Activated naive CD4-positive, alpha-beta T cell treated with anti-CD3 and anti-CD28 coated beads for 36 hours (primary cell): Measurements from ENCODE around the gene NEUROG1. TPM values are rescaled to one million over a fixed set of nuclear protein-coding genes. Genes with fewer than 3 reads are reported as not detected.
"Not testable (repeated sequence)": the region's sequence is repeated elsewhere in the genome, so short reads cannot be mapped to it uniquely, and the experiment has no call there.

Experiments
- CTCF ChIA-PET: fragments of 350-600 bp; sonication (Branson Sonifier 250); formaldehyde crosslinking; loops from one replicate; lab custom pipeline; 2021; ENCODE audit warnings: antibody characterized with exemption; lab: Charles Lee
- DNase-seq: peaks from one replicate; pipeline ENCODE4 v3.0.0-alpha.2; 2020
- H3K27ac Mint-ChIP-seq: one replicate; pipeline ENCODE4 v1.8.0; 2021; ENCODE audit warnings: mild to moderate bottlenecking, mixed read lengths
- H3K27me3 Mint-ChIP-seq: one replicate; pipeline ENCODE4 v1.8.0; 2021; ENCODE audit warnings: low read depth, mixed read lengths
- H3K36me3 Mint-ChIP-seq: one replicate; pipeline ENCODE4 v1.8.0; 2021; ENCODE audit warnings: low read depth, mixed read lengths
- H3K4me1 Mint-ChIP-seq: one replicate; pipeline ENCODE4 v1.8.0; 2021; ENCODE audit warnings: low read depth, mixed read lengths
- H3K4me3 Mint-ChIP-seq: one replicate; pipeline ENCODE4 v1.8.0; 2021; ENCODE audit warnings: mild to moderate bottlenecking, moderate library complexity, mixed read lengths
- H3K9me3 Mint-ChIP-seq: one replicate; pipeline ENCODE4 v1.8.0; 2021; ENCODE audit warnings: mixed read lengths
- intact Hi-C: fragments of 100-400 bp; cut with micrococcal nuclease; formaldehyde crosslinking; loops from one replicate; pipeline ENCODE4 v1.15.1; 2023
- total RNA-seq, 2 experiments: library from RNA; stranded (reverse); gene quantifications; one replicate each; pipeline ENCODE4 v1.2.3, GENCODE V29; 2021

The NEUROG1 gene
- total RNA-seq, 2 experiments from 2014 or later: not detected

GRCh38 chr5:135529576-135529975 lies 6.2 kb downstream of the NEUROG1 start:
- CTCF ChIA-PET: interaction anchor here (0.6 to 1.2 kb wide), 3 partner anchors 21 to 64 kb away, joined by 3 to 6 read pairs (median 3); no protein-coding TSS in a partner anchor
- intact Hi-C loops, DNase-seq, H3K4me3 Mint-ChIP-seq, H3K36me3 Mint-ChIP-seq, H3K27ac Mint-ChIP-seq, H3K9me3 Mint-ChIP-seq, H3K4me1 Mint-ChIP-seq: not testable (repeated sequence)
- H3K27me3 Mint-ChIP-seq: peaks cover 34% of the 10 kb centered on the region

- no peak overlapping the region for H3K4me3 Mint-ChIP-seq
- CTCF ChIA-PET: no interaction called here
- no peak overlapping the region for H3K27ac Mint-ChIP-seq
- H3K4me1 Mint-ChIP-seq: no peaks in the 10 kb centered on the region
- H3K36me3 Mint-ChIP-seq: no peaks in the 10 kb centered on the region
- DNase-seq: no peak
- H3K27me3 Mint-ChIP-seq: peaks cover 29% of the 10 kb centered on the region
- no peaks in the 10 kb centered on the region for H3K9me3 Mint-ChIP-seq
- intact Hi-C loops: no loop called here
These were observed 8.8 kb downstream of the NEUROG1 start for GRCh38 chr5:135526924-135527323.

- no peaks in the 10 kb centered on the region for H3K36me3 Mint-ChIP-seq
- CTCF ChIA-PET: no interaction called here
- no peaks in the 10 kb centered on the region for H3K4me1 Mint-ChIP-seq
- H3K27ac Mint-ChIP-seq: no peak overlapping the region
- H3K27me3 Mint-ChIP-seq: peaks cover 35% of the 10 kb centered on the region
- no peak overlapping the region for H3K4me3 Mint-ChIP-seq
- intact Hi-C loops: no loop called here
- peaks cover 2% of the 10 kb centered on the region for H3K9me3 Mint-ChIP-seq
- DNase-seq: no peak
These were observed 13.8 kb downstream of the NEUROG1 start for GRCh38 chr5:135521964-135522363.

GRCh38 chr5:135517631-135518030 lies 18.1 kb downstream of the NEUROG1 start:
- peaks cover 2% of the 10 kb centered on the region for H3K9me3 Mint-ChIP-seq
- H3K4me1 Mint-ChIP-seq: peaks cover 2% of the 10 kb centered on the region
- CTCF ChIA-PET: interaction anchor here (1.6 kb wide), 1 partner anchor 59 kb away, joined by 3 read pairs; no protein-coding TSS in a partner anchor
- no peaks in the 10 kb centered on the region for H3K36me3 Mint-ChIP-seq
- intact Hi-C loops: no loop called here
- H3K4me3 Mint-ChIP-seq: no peak overlapping the region
- no peak overlapping the region for H3K27ac Mint-ChIP-seq
- no peak for DNase-seq
- H3K27me3 Mint-ChIP-seq: peaks cover 22% of the 10 kb centered on the region

GRCh38 chr5:135514116-135514515 lies 21.6 kb downstream of the NEUROG1 start:
- CTCF ChIA-PET: no interaction called here
- H3K4me1 Mint-ChIP-seq: peaks cover 7% of the 10 kb centered on the region
- no peak overlapping the region for H3K27ac Mint-ChIP-seq
- H3K9me3 Mint-ChIP-seq: peaks cover 2% of the 10 kb centered on the region
- peaks cover 23% of the 10 kb centered on the region for H3K27me3 Mint-ChIP-seq
- intact Hi-C loops: no loop called here
- no peak overlapping the region for H3K4me3 Mint-ChIP-seq
- H3K36me3 Mint-ChIP-seq: no peaks in the 10 kb centered on the region
- DNase-seq: no peak

- Mint-ChIP-seq H3K4me3 (no peak overlapping the region), H3K36me3 (no peaks in the 10 kb centered on the region), H3K27me3 (peaks cover 31% of the 10 kb centered on the region), H3K4me1 (peaks cover 16% of the 10 kb centered on the region), H3K27ac (no peak overlapping the region), H3K9me3 (no peaks in the 10 kb centered on the region)
- CTCF ChIA-PET: no interaction called here
- intact Hi-C loops: no loop called here
- no peak for DNase-seq
These were observed 23.8 kb downstream of the NEUROG1 start for GRCh38 chr5:135511761-135512575.

- intact Hi-C loops: no loop called here
- H3K9me3 Mint-ChIP-seq: no peaks in the 10 kb centered on the region
- H3K27ac Mint-ChIP-seq: no peak overlapping the region
- H3K27me3 Mint-ChIP-seq: peaks cover 33% of the 10 kb centered on the region
- CTCF ChIA-PET: interaction anchor here (1.3 to 1.5 kb wide), 2 partner anchors 41 to 43 kb away, joined by 4 to 7 read pairs; no protein-coding TSS in a partner anchor
- no peak for DNase-seq
- no peak overlapping the region for H3K4me3 Mint-ChIP-seq
- H3K36me3 Mint-ChIP-seq: no peaks in the 10 kb centered on the region
- H3K4me1 Mint-ChIP-seq: peaks cover 15% of the 10 kb centered on the region
These were observed 25.8 kb downstream of the NEUROG1 start for GRCh38 chr5:135509995-135510394.

GRCh38 chr5:135508496-135509005 lies 27.2 kb downstream of the NEUROG1 start:
- Mint-ChIP-seq H3K4me1 (peaks cover 15% of the 10 kb centered on the region), H3K27me3 (peaks cover 46% of the 10 kb centered on the region), H3K27ac (no peak overlapping the region), H3K36me3 (no peaks in the 10 kb centered on the region), H3K4me3 (no peak overlapping the region), H3K9me3 (no peaks in the 10 kb centered on the region)
- intact Hi-C loops: no loop called here
- no peak for DNase-seq
- CTCF ChIA-PET: interaction anchor here (0.6 to 1.5 kb wide), 3 partner anchors 21 to 50 kb away, joined by 5 to 7 read pairs (median 6); no protein-coding TSS in a partner anchor

- intact Hi-C loops: no loop called here
- no peak overlapping the region for H3K4me3 Mint-ChIP-seq
- H3K27ac Mint-ChIP-seq: no peak overlapping the region
- H3K4me1 Mint-ChIP-seq: peaks cover 15% of the 10 kb centered on the region
- no peak for DNase-seq
- H3K9me3 Mint-ChIP-seq: no peaks in the 10 kb centered on the region
- CTCF ChIA-PET: interaction anchor here (0.6 kb wide), 2 partner anchors 322 to 376 kb away, joined by 3 read pairs; no protein-coding TSS in a partner anchor
- peaks cover 50% of the 10 kb centered on the region for H3K27me3 Mint-ChIP-seq
- no peaks in the 10 kb centered on the region for H3K36me3 Mint-ChIP-seq
These were observed 29.8 kb downstream of the NEUROG1 start for GRCh38 chr5:135505973-135506372.

- intact Hi-C loops: no loop called here
- Mint-ChIP-seq H3K4me3 (no peak overlapping the region), H3K36me3 (no peaks in the 10 kb centered on the region), H3K27ac (no peak overlapping the region), H3K9me3 (no peaks in the 10 kb centered on the region), H3K4me1 (peaks cover 12% of the 10 kb centered on the region), H3K27me3 (peaks cover 39% of the 10 kb centered on the region)
- no peak for DNase-seq
- CTCF ChIA-PET: interaction anchor here (1.4 kb wide), 1 partner anchor 39 kb away, joined by 3 read pairs; no protein-coding TSS in a partner anchor
These were observed 31.4 kb downstream of the NEUROG1 start for GRCh38 chr5:135504376-135504775.

GRCh38 chr5:135503871-135504270 lies 31.9 kb downstream of the NEUROG1 start:
- CTCF ChIA-PET: interaction anchor here (1.4 kb wide), 1 partner anchor 38 kb away, joined by 3 read pairs; no protein-coding TSS in a partner anchor
- Mint-ChIP-seq H3K36me3 (no peaks in the 10 kb centered on the region), H3K27me3 (peaks cover 37% of the 10 kb centered on the region), H3K4me3 (no peak overlapping the region), H3K9me3 (no peaks in the 10 kb centered on the region), H3K27ac (no peak overlapping the region), H3K4me1 (peaks cover 8% of the 10 kb centered on the region)
- intact Hi-C loops: no loop called here
- DNase-seq: no peak

GRCh38 chr5:135502836-135503520 lies 32.8 kb downstream of the NEUROG1 start:
- H3K27ac Mint-ChIP-seq: no peak overlapping the region
- no peaks in the 10 kb centered on the region for H3K36me3 Mint-ChIP-seq
- no peak for DNase-seq
- CTCF ChIA-PET: interaction anchor here (1.4 kb wide), 1 partner anchor 37 kb away, joined by 3 read pairs; no protein-coding TSS in a partner anchor
- H3K4me1 Mint-ChIP-seq: peaks cover 1% of the 10 kb centered on the region
- intact Hi-C loops: no loop called here
- H3K9me3 Mint-ChIP-seq: no peaks in the 10 kb centered on the region
- no peak overlapping the region for H3K4me3 Mint-ChIP-seq
- H3K27me3 Mint-ChIP-seq: peaks cover 36% of the 10 kb centered on the region
